Prostate gland (tissue), 2 donors: ENCODE measurements around the gene STUB1.

Experiments
- CTCF ChIP-seq, 4 experiments: fragments of 200-600 bp in 2 of 4; fragments of 450-650 bp in 2 of 4; sonication (generic) in 2 of 4; IDR thresholded peaks; 1 replicate in 3 of 4; 2 replicates in 1 of 4; pipeline ENCODE4 v1.5.1; 2016 to 2019; ENCODE audit warnings: antibody characterized with exemption in 4 of 4, mild to moderate bottlenecking in 2 of 4, moderate library complexity in 2 of 4
- POLR2AphosphoS5 ChIP-seq: sonication (generic); formaldehyde crosslinking; IDR thresholded peaks from one replicate; pipeline ENCODE4 v1.6.1; 2017; ENCODE audit warnings: antibody characterized with exemption

GRCh38 chr16:706189-707061, 26.2 kb downstream of the STUB1 start:
- no peak for TF ChIP-seq POLR2AphosphoS5
- TF ChIP-seq CTCF (IDR thresholded peaks at IDR 0.05), result no peak
